HepG2 (cell line): ENCODE results near the gene NT5C2. TPM values are rescaled to one million over a fixed set of nuclear protein-coding genes. Genes with fewer than 3 reads are reported as not detected.

Source experiments
- ARNT2 ChIP-seq: sonication (generic); formaldehyde crosslinking; IDR thresholded peaks from 2 replicates; pipeline ENCODE4 v1.8.0; 2022; ENCODE audit warnings: mild to moderate bottlenecking, low read depth, missing genetic modification reagents, moderate library complexity
- CCAR2 ChIP-seq: fragments of 200-400 bp; formaldehyde crosslinking; optimal IDR thresholded peaks from 2 replicates; pipeline ENCODE3; 2018; ENCODE audit warnings: low read depth, mild to moderate bottlenecking, low read length, moderate library complexity
- FOXP1 ChIP-seq, 2 experiments: fragments of 450-650 bp in 1 of 2; IDR thresholded peaks; 2 replicates each; pipeline ENCODE4 v1.6.1; 2017 to 2018; ENCODE audit warnings: antibody characterized with exemption in 1 of 2
- GTF3A ChIP-seq: sonication (generic); formaldehyde crosslinking; conservative IDR thresholded peaks from 2 replicates; pipeline ENCODE4 v1.4.0; 2020; ENCODE audit warnings: mild to moderate bottlenecking, missing genetic modification reagents
- NCOA1 ChIP-seq: sonication (generic); formaldehyde crosslinking; IDR thresholded peaks from 2 replicates; pipeline ENCODE4 v1.9.0; 2021; ENCODE audit warnings: missing genetic modification reagents
- SMC3 ChIP-seq: IDR thresholded peaks from 2 replicates; pipeline ENCODE4 v1.6.1; 2011; ENCODE audit warnings: low read length, improper control_type of control experiment
- THRA ChIP-seq: sonication (generic); formaldehyde crosslinking; IDR thresholded peaks from 2 replicates; pipeline ENCODE4 v1.4.0; 2020; ENCODE audit warnings: missing genetic modification reagents, borderline replicate concordance
- ZBTB37 ChIP-seq: sonication (generic); formaldehyde crosslinking; IDR thresholded peaks from 2 replicates; pipeline ENCODE4 v1.4.0; 2020; ENCODE audit warnings: mild to moderate bottlenecking, missing genetic modification reagents
- ZNF205 ChIP-seq: IDR thresholded peaks from 2 replicates; pipeline ENCODE4 v1.6.1; 2018; ENCODE audit warnings: missing biosample characterization, missing genetic modification reagents
- ZNF275 ChIP-seq: sonication (generic); formaldehyde crosslinking; IDR thresholded peaks from 2 replicates; pipeline ENCODE4 v1.8.0; 2022; ENCODE audit warnings: missing genetic modification reagents, mild to moderate bottlenecking, inconsistent platforms, borderline replicate concordance
- ZNF530 ChIP-seq: sonication (generic); formaldehyde crosslinking; IDR thresholded peaks from 2 replicates; pipeline ENCODE4 v1.5.0; 2020; ENCODE audit warnings: low read depth, mild to moderate bottlenecking, missing genetic modification reagents
- ZNF598 ChIP-seq: sonication (generic); formaldehyde crosslinking; IDR thresholded peaks from 2 replicates; pipeline ENCODE4 v1.5.1; 2020; ENCODE audit warnings: mild to moderate bottlenecking, missing genetic modification reagents, borderline replicate concordance
- ZSCAN31 ChIP-seq: sonication (generic); formaldehyde crosslinking; IDR thresholded peaks from 2 replicates; pipeline ENCODE4 v1.5.0; 2020; ENCODE audit warnings: low read depth, mild to moderate bottlenecking, missing genetic modification reagents
- polyA plus RNA-seq, 8 experiments: library from polyadenylated mRNA; depleted of rRNA in 3 of 8; stranded (reverse) in 7 of 8; unstranded in 1 of 8; fragments of >200 nt; fragmentation: Illumina TruSeq in 4 of 8; extraction: Trizol in 4 of 8; gene quantifications; 2 replicates each; pipeline versions ENCODE4 v1.2.1 to v1.2.3, GENCODE V29; 2011 to 2016; ENCODE audit warnings: low read depth in 4 of 8, missing spikeins in 1 of 8, mixed read lengths in 1 of 8; ENCODE audit not compliant: insufficient read depth in 1 of 8
- total RNA-seq, 5 experiments: library from RNA; depleted of rRNA; stranded (reverse); fragments of >200 nt; fragmentation: Illumina TruSeq; extraction: Trizol; gene quantifications; 2 replicates each; pipeline ENCODE4 v1.2.3, GENCODE V29; 2016; ENCODE audit warnings: low read depth in 1 of 5

Gene NT5C2
- total and polyA plus RNA-seq, 2 of the 13 experiments (the other 11 are each of a cell fraction or from before 2014, with no cell fraction given) = 40.6 to 55.2 TPM

GRCh38 chr10:103106539-103106938, 86.5 kb downstream of the NT5C2 start (continued):
- TF ChIP-seq ZBTB37 (CRISPR knock-in tag) = no peak
- TF ChIP-seq GTF3A (CRISPR knock-in tag) = no peak
- TF ChIP-seq THRA (CRISPR knock-in tag) = no peak
- no peak for TF ChIP-seq ZSCAN31
- no peak for TF ChIP-seq ZNF275 (CRISPR knock-in tag)
- TF ChIP-seq FOXP1 (IDR thresholded peaks at IDR 0.05) = no peak
- TF ChIP-seq FOXP1 (CRISPR knock-in tag; IDR thresholded peaks at IDR 0.05) = no peak
- no peak for TF ChIP-seq NCOA1
- no peak for TF ChIP-seq SMC3
- no peak for TF ChIP-seq ZNF598
- TF ChIP-seq ARNT2 (CRISPR knock-in tag) = no peak
- TF ChIP-seq ZNF205 (CRISPR knock-in tag) = no peak
- TF ChIP-seq ZNF530 (CRISPR knock-in tag) = no peak
- TF ChIP-seq CCAR2 = no peak
- TF ChIP-seq, all 625 proteins: peak for 0
